Stimulated activated CD4-positive, alpha-beta T cell treated with anti-CD3 and anti-CD28 coated beads, Interleukin-12 subunit alpha, Interleukin-12 subunit beta, amount 100 ng/mL, for 24 hours (primary cell): Measurements from ENCODE around the gene IRF8.
A peak's percentile ranks its signal among the peaks of the same experiment; 100 is the strongest.
"Not testable (repeated sequence)": the region's sequence is repeated elsewhere in the genome, so short reads cannot be mapped to it uniquely, and the experiment has no call there.

Experiments
- DNase-seq, 2 experiments: peaks; one replicate each; pipeline ENCODE4 v3.0.0-alpha.2; 2020; ENCODE audit warnings: low read depth in 2 of 2

The IRF8 gene

GRCh38 chr16:85898521-85899442, at the start of gene IRF8:
Gene IRF8, plus strand, starts transcription at chr16:85899162. Its CDS starts 3,854 bp downstream, at chr16:85903016.
- peak; percentile 78 to 82 for DNase-seq

- no peak for DNase-seq
Measured at GRCh38 chr16:85849388-85849787, 49.6 kb upstream of the IRF8 start.

- DNase-seq, result no peak
Measured at GRCh38 chr16:85850344-85850880, 48.5 kb upstream of the IRF8 start.

- DNase-seq, result no peak
Measured at GRCh38 chr16:85851034-85851785, 47.8 kb upstream of the IRF8 start.

- no peak for DNase-seq
Measured at GRCh38 chr16:85853547-85854545, 45.1 kb upstream of the IRF8 start.

- DNase-seq, result no peak
Measured at GRCh38 chr16:85854935-85855334, 44.0 kb upstream of the IRF8 start.

GRCh38 chr16:85856079-85856478, 42.9 kb upstream of the IRF8 start:
- DNase-seq, result no peak

GRCh38 chr16:85856585-85856984, 42.4 kb upstream of the IRF8 start:
- no peak for DNase-seq

GRCh38 chr16:85857406-85857805, 41.6 kb upstream of the IRF8 start:
- no peak for DNase-seq

GRCh38 chr16:85858571-85858970, 40.4 kb upstream of the IRF8 start:
- DNase-seq, result not testable (repeated sequence)

- no peak for DNase-seq
Measured at GRCh38 chr16:85858984-85859817, 39.8 kb upstream of the IRF8 start.

GRCh38 chr16:85859818-85860125, 39.2 kb upstream of the IRF8 start:
- no peak for DNase-seq

- no peak for DNase-seq
Measured at GRCh38 chr16:85860413-85861094, 38.4 kb upstream of the IRF8 start.

GRCh38 chr16:85861095-85861825, 37.7 kb upstream of the IRF8 start:
- DNase-seq, result no peak

- DNase-seq, result no peak
Measured at GRCh38 chr16:85862476-85863383, 36.2 kb upstream of the IRF8 start.

- no peak for DNase-seq
Measured at GRCh38 chr16:85863384-85863774, 35.6 kb upstream of the IRF8 start.

GRCh38 chr16:85864965-85865364, 34.0 kb upstream of the IRF8 start:
- no peak for DNase-seq

- DNase-seq, result no peak
Measured at GRCh38 chr16:85867189-85867588, 31.8 kb upstream of the IRF8 start.
